ENCODE measurements around the gene KCNQ1. TPM values are rescaled to one million over a fixed set of nuclear protein-coding genes. Genes with fewer than 3 reads are reported as not detected.

KCNQ1 gene
- polyA plus RNA-seq, 3 donors = 11.5 to 13.4 (median 12.7) TPM

- no peak for DNase-seq
Measured at GRCh38 chr11:2662430-2663299, 217.9 kb downstream of the KCNQ1 start.

GRCh38 chr11:2663506-2663905 lies 218.7 kb downstream of the KCNQ1 start:
- no peak for DNase-seq

GRCh38 chr11:2663915-2664314 lies 219.1 kb downstream of the KCNQ1 start:
- DNase-seq = no peak

GRCh38 chr11:2664376-2664775 lies 219.6 kb downstream of the KCNQ1 start:
- no peak for DNase-seq

DNA sequence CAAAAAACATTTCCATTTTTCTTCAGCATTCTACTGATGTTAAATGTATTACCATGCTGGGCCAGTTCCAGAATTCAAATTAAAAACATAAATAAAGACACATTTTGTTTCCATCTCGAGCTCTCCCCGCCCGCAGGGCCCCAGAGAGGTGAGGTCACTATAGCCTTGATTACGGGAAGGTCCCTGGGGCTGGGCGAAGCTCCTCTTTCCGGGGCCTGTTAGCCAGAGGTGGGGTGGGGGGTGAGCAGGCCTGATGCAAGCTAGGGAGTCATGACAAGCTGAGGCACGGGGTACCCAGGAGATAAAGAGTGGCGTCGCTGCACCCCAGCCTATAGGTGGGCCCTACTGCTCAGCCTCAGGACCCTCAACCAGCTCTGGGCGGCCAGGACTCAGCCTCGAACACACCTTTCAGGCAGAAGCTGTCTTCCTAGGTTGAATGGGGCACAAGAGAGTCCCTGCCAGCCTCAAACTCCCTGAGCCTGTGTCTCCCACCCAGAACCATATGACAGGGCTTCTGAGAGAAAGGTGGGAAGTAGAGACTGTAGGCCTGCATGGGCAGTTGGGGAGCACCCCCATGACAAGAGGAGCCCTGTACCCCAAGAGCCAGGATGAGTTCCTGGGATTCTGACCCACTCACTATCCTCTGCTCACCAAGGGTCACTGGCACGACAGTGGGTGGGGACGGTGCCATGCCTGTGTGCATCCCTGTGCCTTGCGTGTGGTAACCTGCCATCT lies 220.2 kb downstream of the KCNQ1 start:
- DNase-seq = no peak

- no peak for DNase-seq
Measured at GRCh38 chr11:2665526-2666400, 221.0 kb downstream of the KCNQ1 start.

DNA sequence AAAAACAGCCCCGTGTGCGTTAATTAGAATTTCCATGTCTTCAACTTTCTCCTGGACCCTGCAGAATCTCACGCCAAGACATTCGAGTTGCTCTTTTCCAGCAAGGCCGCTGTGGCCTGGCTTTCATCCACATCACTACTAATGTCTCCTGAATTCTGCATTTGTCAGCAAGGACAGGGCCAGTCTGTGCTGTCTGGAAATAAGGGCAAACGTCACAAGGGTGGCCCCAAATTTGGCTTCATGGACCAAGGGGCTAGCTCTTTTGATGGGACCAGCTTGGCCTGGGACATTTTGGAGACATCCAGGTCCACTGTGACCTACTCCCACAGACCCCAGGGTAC lies 221.6 kb downstream of the KCNQ1 start:
- DNase-seq = no peak

DNA sequence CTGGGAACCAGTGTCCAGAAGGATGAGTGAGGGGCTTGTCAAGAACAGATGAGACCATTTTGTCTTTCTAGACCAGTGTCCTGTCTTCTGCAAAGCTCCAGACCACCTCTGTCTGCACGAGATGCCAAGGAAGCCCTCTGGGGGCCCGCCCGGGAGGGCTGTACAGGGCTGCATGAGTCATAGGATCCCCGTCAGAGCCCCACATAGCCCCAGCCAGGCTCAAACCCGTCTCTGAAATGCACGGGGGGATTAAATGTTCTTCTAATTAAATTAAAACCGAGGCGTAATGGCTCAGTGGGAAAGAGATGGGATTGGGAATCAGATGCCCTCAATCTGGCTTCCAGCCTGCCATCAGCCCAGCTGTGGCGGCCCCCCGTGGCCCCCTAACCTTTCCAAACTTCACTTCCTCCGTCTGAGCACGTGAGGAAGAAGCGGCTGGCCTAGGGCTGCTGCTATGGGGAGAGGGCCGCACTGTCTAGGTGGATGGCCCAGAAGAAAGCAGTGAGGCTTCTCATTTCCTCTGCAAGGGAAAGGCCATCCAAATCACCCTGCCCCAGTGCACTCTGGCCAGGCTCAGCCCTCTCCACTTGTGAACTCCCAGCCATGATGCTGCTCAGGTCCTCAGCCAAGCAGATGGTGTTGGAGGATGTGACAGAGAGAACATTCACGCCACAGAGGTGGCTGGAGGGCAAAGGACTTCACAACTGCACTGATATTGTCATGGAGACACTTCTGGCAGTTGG lies 222.2 kb downstream of the KCNQ1 start:
- no peak for DNase-seq

DNA sequence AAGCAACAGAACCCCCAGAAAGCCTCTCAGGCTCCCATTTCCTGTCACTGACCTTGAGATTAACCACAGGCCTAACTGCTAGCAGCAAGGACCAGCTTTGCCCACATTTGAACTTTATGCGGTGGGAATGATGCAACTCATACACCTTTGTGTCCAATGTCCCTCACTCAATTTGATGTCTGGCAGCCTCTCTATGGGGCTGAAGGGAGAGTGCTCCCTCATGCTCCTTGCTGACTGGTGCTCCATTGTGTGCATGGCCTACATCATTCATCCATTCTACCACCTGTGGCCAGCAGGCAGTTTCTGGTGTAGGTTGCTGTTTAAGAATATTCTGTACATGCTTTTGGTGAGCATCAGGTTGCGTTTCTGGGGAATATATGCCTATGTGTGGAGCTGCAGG lies 223.1 kb downstream of the KCNQ1 start:
- DNase-seq = no peak

- no peak for DNase-seq
Measured at GRCh38 chr11:2668876-2669275, 224.1 kb downstream of the KCNQ1 start.

GRCh38 chr11:2669634-2670469 lies 225.0 kb downstream of the KCNQ1 start:
- no peak for DNase-seq

- DNase-seq = no peak
Measured at GRCh38 chr11:2670541-2671100, 225.8 kb downstream of the KCNQ1 start.

GRCh38 chr11:2671748-2672147 lies 226.9 kb downstream of the KCNQ1 start:
- DNase-seq = no peak

GRCh38 chr11:2672553-2673249 lies 227.9 kb downstream of the KCNQ1 start:
- DNase-seq = no peak

GRCh38 chr11:2673250-2673610 lies 228.4 kb downstream of the KCNQ1 start:
- no peak for DNase-seq

DNA sequence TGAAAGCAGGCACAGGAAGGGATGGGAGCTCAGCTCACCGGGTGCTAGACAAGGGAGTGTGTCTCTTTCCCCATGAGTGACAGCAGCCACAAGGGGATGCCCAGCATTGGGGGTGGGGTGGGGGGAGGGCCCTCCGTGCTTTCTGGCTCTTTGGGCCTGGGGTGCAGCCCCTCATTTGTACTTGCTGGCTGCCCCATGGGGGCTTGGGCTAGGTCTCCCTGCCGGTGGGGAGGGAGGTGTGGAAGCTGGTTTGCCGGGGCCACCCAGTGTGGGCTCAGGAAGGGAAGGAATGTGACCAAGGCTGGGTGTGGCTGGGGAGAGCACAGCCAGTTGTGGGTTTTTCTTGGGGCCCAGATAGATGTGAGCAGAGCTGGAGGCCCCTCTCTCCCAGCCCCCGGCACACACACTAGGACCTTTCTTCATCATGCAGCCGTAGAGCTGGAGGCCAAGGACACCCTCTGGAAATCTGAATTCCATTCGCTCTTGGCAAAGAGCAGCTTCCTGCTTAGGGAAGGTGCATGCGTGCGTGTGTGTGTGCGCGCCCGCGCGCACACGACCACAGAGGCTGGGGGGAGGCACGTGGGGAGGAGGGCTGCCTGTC lies 229.2 kb downstream of the KCNQ1 start:
- DNase-seq = no peak

- DNase-seq = no peak
Measured at GRCh38 chr11:2674658-2675131, 229.9 kb downstream of the KCNQ1 start.

GRCh38 chr11:2675540-2675939 lies 230.7 kb downstream of the KCNQ1 start:
- no peak for DNase-seq

DNA sequence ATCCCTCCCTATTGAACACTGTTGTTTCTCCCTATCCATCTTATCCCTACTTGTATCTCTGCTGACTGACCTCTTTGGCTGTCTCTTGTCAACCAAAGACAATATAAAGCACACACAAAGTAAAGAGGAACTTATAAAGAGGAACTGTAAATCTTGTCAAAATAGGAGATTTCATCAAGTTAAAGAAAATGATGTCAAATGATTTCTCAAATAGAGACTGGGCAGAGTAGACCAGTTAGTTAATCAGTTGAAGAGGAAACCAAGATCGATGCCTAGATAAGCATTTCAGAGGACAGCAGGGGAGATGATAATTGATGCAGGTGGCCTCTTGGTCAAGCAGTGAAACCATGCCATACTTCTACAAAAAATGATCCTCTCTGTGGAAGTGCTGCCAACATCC lies 232.3 kb downstream of the KCNQ1 start:
- no peak for DNase-seq
